HEK293 (cell line): Measurements from ENCODE around the gene RNF187.

Source experiments
- CTCF ChIP-seq: fragments of 450-650 bp; formaldehyde crosslinking; IDR thresholded peaks from 2 replicates; pipeline ENCODE4 v1.5.1; 2016; ENCODE audit warnings: missing biosample characterization, missing genetic modification characterization
- GLI2 ChIP-seq: fragments of 450-650 bp; formaldehyde crosslinking; IDR thresholded peaks from 2 replicates; pipeline ENCODE4; 2017; ENCODE audit warnings: missing biosample characterization, missing genetic modification characterization, low read depth, borderline replicate concordance
- GLI4 ChIP-seq: fragments of 450-650 bp; formaldehyde crosslinking; IDR thresholded peaks from 2 replicates; pipeline ENCODE4 v1.5.1; 2016; ENCODE audit warnings: missing biosample characterization, missing genetic modification characterization
- KLF1 ChIP-seq: fragments of 450-650 bp; formaldehyde crosslinking; IDR thresholded peaks from 2 replicates; pipeline ENCODE4 v1.5.1; 2016; ENCODE audit warnings: missing biosample characterization, missing genetic modification characterization
- OSR2 ChIP-seq: fragments of 450-650 bp; formaldehyde crosslinking; IDR thresholded peaks from 2 replicates; pipeline ENCODE4 v1.5.1; 2016; ENCODE audit warnings: missing biosample characterization, missing genetic modification characterization
- PRDM4 ChIP-seq: fragments of 450-650 bp; formaldehyde crosslinking; IDR thresholded peaks from 2 replicates; pipeline ENCODE4 v1.5.1; 2017; ENCODE audit warnings: missing biosample characterization, missing genetic modification characterization
- TRIM28 ChIP-seq: IDR thresholded peaks from 2 replicates; pipeline ENCODE4 v1.6.1; 2011; ENCODE audit warnings: low read length, control low read depth, borderline replicate concordance
- ZBTB44 ChIP-seq: fragments of 450-650 bp; IDR thresholded peaks from 2 replicates; pipeline ENCODE4 v1.5.1; 2018; ENCODE audit warnings: missing biosample characterization, mild to moderate bottlenecking, missing genetic modification characterization
- ZNF148 ChIP-seq: fragments of 450-650 bp; formaldehyde crosslinking; IDR thresholded peaks from 2 replicates; pipeline ENCODE4 v1.5.0; 2017; ENCODE audit warnings: missing biosample characterization, missing genetic modification characterization, borderline replicate concordance
- ZNF184 ChIP-seq: fragments of 450-650 bp; IDR thresholded peaks from 2 replicates; pipeline ENCODE4 v1.5.1; 2018; ENCODE audit warnings: missing biosample characterization, mild to moderate bottlenecking, missing genetic modification characterization
- ZNF239 ChIP-seq: fragments of 450-650 bp; formaldehyde crosslinking; IDR thresholded peaks from 2 replicates; pipeline ENCODE4 v1.5.1; 2016; ENCODE audit warnings: missing biosample characterization, missing genetic modification characterization
- ZNF311 ChIP-seq: fragments of 450-650 bp; formaldehyde crosslinking; IDR thresholded peaks from 2 replicates; pipeline ENCODE4 v1.5.1; 2017; ENCODE audit warnings: missing biosample characterization, missing genetic modification characterization, borderline replicate concordance
- ZNF341 ChIP-seq: fragments of 450-650 bp; formaldehyde crosslinking; IDR thresholded peaks from 2 replicates; pipeline ENCODE4; 2016; ENCODE audit warnings: low read depth, missing biosample characterization, missing genetic modification characterization
- ZNF398 ChIP-seq: fragments of 450-650 bp; formaldehyde crosslinking; IDR thresholded peaks from 2 replicates; pipeline ENCODE4 v1.5.1; 2017; ENCODE audit warnings: missing biosample characterization, missing genetic modification characterization
- ZNF416 ChIP-seq: fragments of 450-650 bp; formaldehyde crosslinking; IDR thresholded peaks from 2 replicates; pipeline ENCODE4 v1.5.1; 2016; ENCODE audit warnings: missing biosample characterization, missing genetic modification characterization
- ZNF501 ChIP-seq: fragments of 450-650 bp; formaldehyde crosslinking; IDR thresholded peaks from 2 replicates; pipeline ENCODE4 v1.5.1; 2016; ENCODE audit warnings: missing biosample characterization, missing genetic modification characterization
- ZNF518A ChIP-seq: fragments of 450-650 bp; formaldehyde crosslinking; conservative IDR thresholded peaks from 2 replicates; pipeline ENCODE4 v1.5.1; 2016; ENCODE audit warnings: low read depth, missing biosample characterization, missing genetic modification characterization
- ZNF529 ChIP-seq: fragments of 450-650 bp; formaldehyde crosslinking; IDR thresholded peaks from 2 replicates; pipeline ENCODE4 v1.5.1; 2017; ENCODE audit warnings: missing genetic modification characterization, missing biosample characterization; ENCODE audit not compliant: insufficient replicate concordance
- ZNF561 ChIP-seq: fragments of 450-650 bp; IDR thresholded peaks from 2 replicates; pipeline ENCODE4 v1.5.1; 2018; ENCODE audit warnings: missing biosample characterization, missing genetic modification characterization, borderline replicate concordance
- ZNF623 ChIP-seq: fragments of 450-650 bp; formaldehyde crosslinking; IDR thresholded peaks from 2 replicates; pipeline ENCODE4 v1.5.1; 2016; ENCODE audit warnings: missing biosample characterization, missing genetic modification characterization
- TF ChIP-seq, protein P1 (sequence below): fragments of 450-650 bp; formaldehyde crosslinking; optimal IDR thresholded peaks from 2 replicates; pipeline ENCODE3; 2016; ENCODE audit warnings: missing biosample characterization, mild to moderate bottlenecking, missing genetic modification characterization

RNF187 gene

DNA sequence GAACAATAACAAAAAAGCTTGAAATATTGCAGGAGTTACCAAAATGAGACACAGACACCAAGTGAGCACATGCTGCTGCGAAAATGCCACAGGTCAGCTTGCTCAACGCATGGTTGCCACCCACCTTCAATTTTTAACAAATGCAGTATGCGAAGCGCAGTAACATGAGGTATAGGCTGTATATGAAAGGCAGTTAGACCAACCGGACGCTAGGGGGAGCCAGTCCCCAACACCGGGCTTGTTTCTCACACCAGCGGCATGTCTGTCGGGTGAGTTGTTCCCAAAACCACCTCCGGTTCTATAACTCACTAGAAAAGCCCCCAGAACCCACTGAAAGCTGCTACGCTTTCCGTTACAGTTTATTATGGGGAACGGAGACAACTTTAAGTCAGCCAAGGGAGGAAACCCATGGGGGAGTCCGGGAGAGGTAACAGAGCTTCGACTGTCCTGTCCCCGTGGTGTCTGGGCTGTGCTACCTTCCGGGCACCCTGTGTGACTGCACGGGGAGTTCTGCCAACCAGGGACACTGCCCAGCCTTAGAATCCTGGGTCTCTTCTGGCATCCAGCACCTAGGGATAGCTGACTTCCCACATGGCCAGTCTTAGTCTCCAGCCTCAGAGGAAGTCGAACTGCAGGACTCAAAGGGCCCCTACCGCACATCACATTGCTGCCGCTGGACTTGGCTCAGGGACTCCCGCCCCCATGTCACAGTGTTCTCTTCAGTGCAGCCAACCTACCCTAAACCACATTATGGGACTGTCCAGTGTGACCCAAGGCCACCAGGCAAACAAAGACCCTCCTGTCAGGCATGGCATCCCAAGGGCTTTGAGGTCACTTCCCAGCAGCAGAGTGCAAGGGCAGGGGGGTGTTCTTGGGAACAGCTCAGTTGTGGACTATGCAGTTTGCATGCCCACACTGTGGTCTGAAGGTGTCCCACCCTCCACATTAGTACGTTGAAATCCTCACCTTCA is 14.0 kb downstream of the RNF187 start (continued):
- TF ChIP-seq ZNF518A (no peak), OSR2 (tag by site-specific recombination) (no peak), ZNF561 (tag by site-specific recombination) (no peak), ZNF148 (tag by site-specific recombination) (no peak), CTCF (tag by site-specific recombination) (peak; percentile 85), ZBTB44 (tag by site-specific recombination) (peak; percentile 92), ZNF311 (no peak), ZNF184 (tag by site-specific recombination) (no peak), ZNF341 (tag by site-specific recombination) (peak; percentile 35), ZNF398 (tag by site-specific recombination) (no peak), ZNF501 (no peak; the same call in 1 of the 2 replicates), TRIM28 (peak; percentile 47; the same call in 1 of the 2 replicates), PRDM4 (tag by site-specific recombination) (no peak), ZNF623 (tag by site-specific recombination) (no peak), ZNF239 (tag by site-specific recombination) (no peak), ZNF416 (tag by site-specific recombination) (no peak), GLI2 (no peak), ZNF529 (tag by site-specific recombination) (peak; percentile 1), GLI4 (tag by site-specific recombination) (no peak), KLF1 (tag by site-specific recombination) (no peak)
- TF ChIP-seq, protein P1, sequence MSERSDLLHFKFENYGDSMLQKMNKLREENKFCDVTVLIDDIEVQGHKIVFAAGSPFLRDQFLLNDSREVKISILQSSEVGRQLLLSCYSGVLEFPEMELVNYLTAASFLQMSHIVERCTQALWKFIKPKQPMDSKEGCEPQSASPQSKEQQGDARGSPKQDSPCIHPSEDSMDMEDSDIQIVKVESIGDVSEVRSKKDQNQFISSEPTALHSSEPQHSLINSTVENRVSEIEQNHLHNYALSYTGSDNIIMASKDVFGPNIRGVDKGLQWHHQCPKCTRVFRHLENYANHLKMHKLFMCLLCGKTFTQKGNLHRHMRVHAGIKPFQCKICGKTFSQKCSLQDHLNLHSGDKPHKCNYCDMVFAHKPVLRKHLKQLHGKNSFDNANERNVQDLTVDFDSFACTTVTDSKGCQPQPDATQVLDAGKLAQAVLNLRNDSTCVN = no peak
